ENCODE data around the gene MNT. TPM values are rescaled to one million over a fixed set of nuclear protein-coding genes. Genes with fewer than 3 reads are reported as not detected.

Gene MNT
- polyA plus RNA-seq, 1 experiment: 2.2 TPM

GRCh38 chr17:2361010-2361760 is 39.7 kb downstream of the MNT start:
- no peak overlapping the region for H3K27ac ChIP-seq (ENCODE audit: low read depth, low read length)
- no peaks in the 10 kb centered on the region for H3K9me3 ChIP-seq (ENCODE audit: control insufficient read depth, insufficient read depth, low read length)
- ChIA-PET POLR2A (no interaction called here), CTCF (interaction anchor here (1.0 to 1.2 kb wide), 2 partner anchors 8 to 55 kb away, joined by 3 to 6 read pairs; no protein-coding TSS in a partner anchor)
- no peaks in the 10 kb centered on the region for H3K27me3 ChIP-seq (ENCODE audit: control insufficient read depth, insufficient read depth, low read length)
- no peak overlapping the region for H3K4me3 ChIP-seq (ENCODE audit: low read depth, low read length)
- DNase-seq (ENCODE audit: low read depth, low spot score): no peak
- no peak for TF ChIP-seq CTCF (IDR thresholded peaks at IDR 0.05; ENCODE audit: low read depth, low read length)

GRCh38 chr17:2357931-2358434 is 42.9 kb downstream of the MNT start:
- H3K4me3 ChIP-seq (ENCODE audit: low read depth, low read length): no peak overlapping the region
- no peaks in the 10 kb centered on the region for H3K9me3 ChIP-seq (ENCODE audit: control insufficient read depth, insufficient read depth, low read length)
- CTCF ChIA-PET: interaction anchor here (1.2 kb wide), 1 partner anchor 25 kb away, joined by 3 read pairs; no protein-coding TSS in a partner anchor
- H3K27ac ChIP-seq (ENCODE audit: low read depth, low read length): no peak overlapping the region
- no peaks in the 10 kb centered on the region for H3K27me3 ChIP-seq (ENCODE audit: control insufficient read depth, insufficient read depth, low read length)
- no peak for TF ChIP-seq CTCF (IDR thresholded peaks at IDR 0.05; ENCODE audit: low read depth, low read length)
- POLR2A ChIA-PET: no interaction called here
- no peak for DNase-seq (ENCODE audit: low read depth, low spot score)

- ChIA-PET POLR2A (no interaction called here), CTCF (no interaction called here)
Measured at GRCh38 chr17:2357237-2357636, 43.6 kb downstream of the MNT start.

GRCh38 chr17:2354311-2354710 is 46.5 kb downstream of the MNT start:
- no peak for TF ChIP-seq CTCF (IDR thresholded peaks at IDR 0.05; ENCODE audit: low read depth, low read length)
- CTCF ChIA-PET: interaction anchor here (1.0 to 1.8 kb wide), 4 partner anchors 15 to 300 kb away, joined by 4 to 10 read pairs (median 4); partner anchors contain the start of gene HIC1
- DNase-seq (ENCODE audit: low read depth, low spot score): no peak
- H3K27ac ChIP-seq (ENCODE audit: low read depth, low read length): no peak overlapping the region
- POLR2A ChIA-PET: interaction anchor here (0.6 to 0.7 kb wide), 2 partner anchors 65 to 96 kb away, joined by 3 read pairs; no protein-coding TSS in a partner anchor
- H3K4me3 ChIP-seq (ENCODE audit: low read depth, low read length): no peak overlapping the region
- H3K27me3 ChIP-seq (ENCODE audit: control insufficient read depth, insufficient read depth, low read length): no peaks in the 10 kb centered on the region
- H3K9me3 ChIP-seq (ENCODE audit: control insufficient read depth, insufficient read depth, low read length): no peaks in the 10 kb centered on the region

More at GRCh38 chr17:2357237-2357636, 43.6 kb downstream of the MNT start:
- no peak for DNase-seq (ENCODE audit: low read depth, low spot score)
- no peaks in the 10 kb centered on the region for H3K27me3 ChIP-seq (ENCODE audit: control insufficient read depth, insufficient read depth, low read length)
- H3K27ac ChIP-seq (ENCODE audit: low read depth, low read length): no peak overlapping the region
- no peak for TF ChIP-seq CTCF (IDR thresholded peaks at IDR 0.05; ENCODE audit: low read depth, low read length)
- no peak overlapping the region for H3K4me3 ChIP-seq (ENCODE audit: low read depth, low read length)
- no peaks in the 10 kb centered on the region for H3K9me3 ChIP-seq (ENCODE audit: control insufficient read depth, insufficient read depth, low read length)

- POLR2A ChIA-PET: no interaction called here
- Histone ChIP-seq H3K9me3 (ENCODE audit: control insufficient read depth, insufficient read depth, low read length) (no peaks in the 10 kb centered on the region), H3K4me3 (ENCODE audit: low read depth, low read length) (no peak overlapping the region), H3K27ac (ENCODE audit: low read depth, low read length) (no peak overlapping the region), H3K27me3 (ENCODE audit: control insufficient read depth, insufficient read depth, low read length) (no peaks in the 10 kb centered on the region)
- TF ChIP-seq CTCF (IDR thresholded peaks at IDR 0.05; ENCODE audit: low read depth, low read length): no peak
- DNase-seq (ENCODE audit: low read depth, low spot score): no peak
- CTCF ChIA-PET: interaction anchor here (0.8 to 1.1 kb wide), 2 partner anchors 11 to 12 kb away, joined by 3 to 4 read pairs; no protein-coding TSS in a partner anchor
Measured at GRCh38 chr17:2351269-2351668, 49.6 kb downstream of the MNT start.

All from AG04450 (cell line).